Endothelial cell of umbilical vein (primary cell): Measurements from ENCODE around the gene PAIP2. TPM values are rescaled to one million over a fixed set of nuclear protein-coding genes. Genes with fewer than 3 reads are reported as not detected.
"Not testable (repeated sequence)": the region's sequence is repeated elsewhere in the genome, so short reads cannot be mapped to it uniquely, and the experiment has no call there.

ENCODE experiments used
- BruUV-seq: library from RNA; stranded (reverse); fragments of 400-500 nt; replicated peaks from 2 replicates; lab custom pipeline; 2021; lab: Mats Ljungman, UMichigan
- CTCF ChIA-PET: fragments of 300-600, 350-600 bp; sonication (Branson Sonifier 250); formaldehyde crosslinking; loops from one replicate; lab custom pipeline; 2021; ENCODE audit warnings: antibody characterized with exemption, inconsistent platforms; lab: Charles Lee
- POLR2A ChIA-PET: fragments of 300-600, 350-600 bp; sonication (Branson Sonifier 250); formaldehyde crosslinking; loops from one replicate; lab custom pipeline; 2021; ENCODE audit warnings: antibody characterized with exemption, inconsistent platforms; lab: Charles Lee
- DNase-seq: peaks from one replicate; pipeline ENCODE4 v3.0.0-alpha.2; 2011; ENCODE audit warnings: low read depth, low spot score
- FAIRE-seq: peaks from 2 replicates; lab custom pipeline; 2011; peaks lifted over from hg19 to GRCh38; lab: Jason Lieb, UNC
- H2AFZ ChIP-seq: 2 replicates; pipeline ENCODE4 v1.6.0; 2012; ENCODE audit warnings: low read depth, low read length, control low read depth, inconsistent platforms
- H3K27ac ChIP-seq: 2 replicates; pipeline ENCODE4 v1.5.1; 2011; ENCODE audit warnings: low read depth, mild to moderate bottlenecking, control low read depth, low read length, moderate library complexity; ENCODE audit not compliant: insufficient read depth
- H3K27me3 ChIP-seq, 2 experiments: 2 replicates each; pipeline versions ENCODE4 v1.6.0 to v1.6.1; 2011; ENCODE audit warnings: low read length in 2 of 2, mixed read lengths in 1 of 2; ENCODE audit not compliant: control insufficient read depth in 2 of 2, insufficient read depth in 2 of 2
- H3K36me3 ChIP-seq, 2 experiments: 2 replicates in 1 of 2; 3 replicates in 1 of 2; pipeline ENCODE4 v1.5.1; 2011; ENCODE audit warnings: low read length in 2 of 2, mild to moderate bottlenecking in 1 of 2, moderate library complexity in 1 of 2; ENCODE audit not compliant: control insufficient read depth in 2 of 2, insufficient read depth in 2 of 2; ENCODE audit errors: extremely low read depth in 1 of 2
- H3K4me1 ChIP-seq: 3 replicates; pipeline ENCODE4 v1.5.1; 2011; ENCODE audit warnings: mild to moderate bottlenecking, low read length; ENCODE audit not compliant: control insufficient read depth, insufficient read depth; ENCODE audit errors: extremely low read depth
- H3K4me2 ChIP-seq: 2 replicates; pipeline ENCODE4 v1.6.1; 2011; ENCODE audit warnings: low read length, control low read depth, mixed read lengths; ENCODE audit not compliant: insufficient read depth
- H3K4me3 ChIP-seq, 3 experiments: fragments of 200-600 bp in 1 of 3; sonication (generic), shearing (Covaris generic) in 1 of 3; replicated peaks in 1 of 3; 2 replicates each; pipeline ENCODE4 v1.5.1; 2011 to 2016; ENCODE audit warnings: control low read depth in 3 of 3, low read length in 3 of 3, mild to moderate bottlenecking in 2 of 3, inconsistent platforms in 1 of 3, low read depth in 1 of 3, moderate library complexity in 1 of 3; ENCODE audit not compliant: insufficient read depth in 1 of 3
- H3K79me2 ChIP-seq: 2 replicates; pipeline ENCODE4 v1.6.0; 2012; ENCODE audit warnings: low read length, inconsistent platforms; ENCODE audit not compliant: control insufficient read depth, insufficient read depth
- H3K9ac ChIP-seq: replicated peaks from 2 replicates; pipeline ENCODE3; 2011; ENCODE audit warnings: low read length, control low read depth; ENCODE audit not compliant: insufficient read depth; ENCODE audit errors: extremely low read depth
- H3K9me1 ChIP-seq: replicated peaks from 3 replicates; pipeline ENCODE4 v1.6.0; 2011; ENCODE audit warnings: mild to moderate bottlenecking, low read length; ENCODE audit not compliant: control insufficient read depth, insufficient read depth; ENCODE audit errors: extremely low read depth
- H3K9me3 ChIP-seq: replicated peaks from 2 replicates; pipeline ENCODE4 v1.5.1; 2012; ENCODE audit warnings: low read length, inconsistent platforms; ENCODE audit not compliant: control insufficient read depth, insufficient read depth
- H4K20me1 ChIP-seq: replicated peaks from 2 replicates; pipeline ENCODE3; 2011; ENCODE audit warnings: mild to moderate bottlenecking, low read length; ENCODE audit not compliant: control insufficient read depth, insufficient read depth; ENCODE audit errors: extremely low read depth
- CTCF ChIP-seq, 2 donors: IDR thresholded peaks; 1 replicate in 1 of 2; 2 replicates in 1 of 2; pipeline ENCODE4 v1.5.1; 2011; ENCODE audit warnings: low read length in 2 of 2, mild to moderate bottlenecking in 2 of 2, moderate library complexity in 2 of 2, control low read depth in 1 of 2, inconsistent platforms in 1 of 2, low read depth in 1 of 2; ENCODE audit not compliant: insufficient read depth in 1 of 2; ENCODE audit errors: extremely low read depth in 1 of 2
- EZH2 ChIP-seq: IDR thresholded peaks from 2 replicates; pipeline ENCODE4 v1.6.1; 2012; ENCODE audit warnings: borderline replicate concordance, low read depth, mild to moderate bottlenecking, moderate library complexity, low read length, inconsistent platforms; ENCODE audit not compliant: severe bottlenecking
- GATA2 ChIP-seq: IDR thresholded peaks from 2 replicates; pipeline ENCODE4 v1.7.0; 2011; ENCODE audit warnings: low read depth, mild to moderate bottlenecking, moderate library complexity, mixed read lengths, low read length; ENCODE audit not compliant: insufficient read length, insufficient read depth
- JUN ChIP-seq: IDR thresholded peaks from 2 replicates; pipeline ENCODE4 v1.6.1; 2011; ENCODE audit warnings: borderline replicate concordance, low read depth; ENCODE audit not compliant: insufficient read length, insufficient read depth
- MAX ChIP-seq: IDR thresholded peaks from 2 replicates; pipeline ENCODE4 v1.6.1; 2011; ENCODE audit not compliant: insufficient read depth, insufficient read length
- MYC ChIP-seq: IDR thresholded peaks from one replicate; pipeline ENCODE4 v1.6.1; 2011; ENCODE audit warnings: mild to moderate bottlenecking, low read depth, low read length
- POLR2A ChIP-seq: IDR thresholded peaks from 2 replicates; pipeline ENCODE4 v1.6.1; 2012; ENCODE audit warnings: low read depth, mild to moderate bottlenecking, control low read depth, low read length
- POLR2AphosphoS5 ChIP-seq: IDR thresholded peaks from 2 replicates; pipeline ENCODE4 v1.6.1; 2012; ENCODE audit warnings: low read depth, mild to moderate bottlenecking, control low read depth, low read length, moderate library complexity; ENCODE audit not compliant: insufficient read depth
- dilution Hi-C: fragments of 300-500 bp; cut with MboI; formaldehyde crosslinking; loops from one replicate; pipeline ENCODE4 v1.15.0; 2019; ENCODE audit warnings: low sequenced_read_pairs; ENCODE audit not compliant: extremely low pct_ligation_motif_present
- intact Hi-C: fragments of 100-400 bp; cut with micrococcal nuclease; formaldehyde crosslinking; loops from one replicate; pipeline ENCODE4 v1.10.0; 2022
- polyA plus RNA-seq, 4 experiments: library from polyadenylated mRNA; depleted of rRNA in 3 of 4; stranded (reverse) in 3 of 4; unstranded in 1 of 4; fragments of >200 nt; gene quantifications; 2 replicates each; pipeline versions ENCODE4 v1.2.1 to v1.2.3, GENCODE V29; 2011 to 2012; ENCODE audit warnings: missing spikeins in 1 of 4
- total RNA-seq: library from RNA; stranded (reverse); gene quantifications from 2 replicates; pipeline ENCODE4 v1.2.3, GENCODE V29; 2021

The PAIP2 gene
- total and polyA plus RNA-seq, 2 donors (not counting 3 experiments of a cell fraction or from before 2014, with no cell fraction given), result 52.1 to 80.4 TPM

- no peaks in the 10 kb centered on the region for H4K20me1 ChIP-seq
- H3K4me1 ChIP-seq, result peaks cover 6% of the 10 kb centered on the region
- POLR2A ChIA-PET, result no interaction called here
- FAIRE-seq (no peak), DNase-seq (no peak)
- no peak overlapping the region for H3K4me2 ChIP-seq
- CTCF ChIA-PET, result no interaction called here
- no peaks in the 10 kb centered on the region for H3K27me3 ChIP-seq
- no TSS peak for BruUV-seq
- dilution Hi-C loops (no loop called here), intact Hi-C loops (no loop called here)
- H2AFZ ChIP-seq, result no peak overlapping the region
- TF ChIP-seq JUN (no peak), POLR2A (no peak), GATA2 (no peak), EZH2 (no peak), MAX (no peak), MYC (no peak), POLR2AphosphoS5 (no peak), CTCF (IDR thresholded peaks at IDR 0.05; ENCODE audit: extremely low read depth in 1 of 2, insufficient read depth in 1 of 2, low read depth in 1 of 2, low read length in 2 of 2) (no peak)
- no peak overlapping the region for H3K27ac ChIP-seq
- no peaks in the 10 kb centered on the region for H3K79me2 ChIP-seq
- no peak overlapping the region for H3K9ac ChIP-seq
- H3K4me3 ChIP-seq, result no peak overlapping the region
- H3K9me1 ChIP-seq, result no peaks in the 10 kb centered on the region
- no peaks in the 10 kb centered on the region for H3K9me3 ChIP-seq
- H3K36me3 ChIP-seq, result no peaks in the 10 kb centered on the region
Measured at GRCh38 chr5:139386050-139386438, 44.4 kb downstream of the PAIP2 start.

GRCh38 chr5:139386956-139387355 is 45.3 kb downstream of the PAIP2 start:
- BruUV-seq, H3K79me2 ChIP-seq, intact Hi-C loops, H3K4me3 ChIP-seq, FAIRE-seq, DNase-seq, H3K9me3 ChIP-seq, H3K4me1 ChIP-seq, dilution Hi-C loops, H3K9me1 ChIP-seq, H2AFZ ChIP-seq, H3K9ac ChIP-seq, POLR2A ChIA-PET, CTCF ChIA-PET, H3K27me3 ChIP-seq, H3K36me3 ChIP-seq, H3K27ac ChIP-seq, H3K4me2 ChIP-seq, H4K20me1 ChIP-seq: not testable (repeated sequence)
